GM18870 (cell line): ENCODE data around the gene MAPK4.
"Not testable (repeated sequence)": the region's sequence is repeated elsewhere in the genome, so short reads cannot be mapped to it uniquely, and the experiment has no call there.

Experiments used
- ATAC-seq: cut with Tn5 transposase; IDR thresholded peaks from one replicate; pipeline ENCODE4 v1.9.1; 2021; ENCODE audit warnings: moderate library complexity; ENCODE audit not compliant: unreplicated experiment

MAPK4 gene

DNA sequence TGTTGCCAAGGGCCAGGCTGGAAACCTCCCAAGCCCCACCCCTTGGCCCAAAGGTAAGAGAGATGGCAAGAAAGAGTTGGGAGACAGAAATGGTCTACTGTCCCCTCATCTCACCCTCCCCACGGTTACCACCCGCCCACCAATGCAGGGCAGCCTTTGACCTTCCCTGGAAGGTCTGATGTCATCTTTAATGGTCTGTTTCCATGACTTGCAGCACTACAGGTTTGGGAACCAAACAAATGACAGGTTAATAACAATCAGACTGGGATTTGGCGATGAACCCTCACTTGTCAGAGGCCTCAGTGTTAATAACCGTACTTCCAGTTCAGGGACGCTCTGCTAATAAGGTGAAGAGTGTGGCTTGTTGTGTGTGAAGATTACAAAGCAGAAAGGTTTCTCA, 189.5 kb downstream of the MAPK4 start:
- no peak for ATAC-seq

DNA sequence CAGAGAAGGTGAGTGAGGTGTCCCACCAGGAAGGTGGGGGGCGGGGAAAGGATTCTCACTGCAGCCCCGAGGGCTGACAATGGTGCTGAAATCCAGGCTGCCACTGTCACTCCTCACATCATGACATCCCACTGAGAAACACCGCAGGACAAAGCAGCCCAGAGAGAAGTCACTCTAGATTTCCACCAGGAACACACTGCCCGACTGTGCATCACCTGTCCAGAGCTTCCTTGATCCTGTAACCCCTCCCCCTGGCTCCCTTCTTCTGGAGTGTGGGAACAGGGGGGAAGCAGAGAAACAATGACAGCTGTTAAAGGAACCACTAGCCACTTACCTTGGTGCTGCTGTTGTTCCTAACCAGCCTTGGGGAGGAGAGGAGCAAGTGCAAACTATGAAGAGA, 190.1 kb downstream of the MAPK4 start:
- ATAC-seq: no peak

DNA sequence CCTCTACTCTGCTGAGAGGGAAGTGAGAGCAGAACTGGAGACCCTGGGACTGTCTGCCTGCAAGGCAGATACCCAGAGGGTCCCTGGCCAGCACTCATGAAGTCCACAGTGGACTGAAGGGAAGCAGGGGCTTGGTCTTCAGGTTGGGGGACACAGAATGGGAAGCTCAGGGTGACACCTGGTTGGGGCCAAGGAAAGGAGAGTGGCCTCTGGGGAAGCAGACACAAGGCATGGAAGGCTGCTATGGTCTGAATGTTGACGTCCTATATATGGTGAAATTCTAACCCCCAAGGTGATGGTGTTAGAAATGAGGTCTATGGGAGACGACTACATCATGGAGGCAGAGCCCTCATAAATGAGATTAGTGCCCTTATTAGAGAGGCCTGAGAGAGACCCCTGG, 190.7 kb downstream of the MAPK4 start:
- no peak for ATAC-seq

DNA sequence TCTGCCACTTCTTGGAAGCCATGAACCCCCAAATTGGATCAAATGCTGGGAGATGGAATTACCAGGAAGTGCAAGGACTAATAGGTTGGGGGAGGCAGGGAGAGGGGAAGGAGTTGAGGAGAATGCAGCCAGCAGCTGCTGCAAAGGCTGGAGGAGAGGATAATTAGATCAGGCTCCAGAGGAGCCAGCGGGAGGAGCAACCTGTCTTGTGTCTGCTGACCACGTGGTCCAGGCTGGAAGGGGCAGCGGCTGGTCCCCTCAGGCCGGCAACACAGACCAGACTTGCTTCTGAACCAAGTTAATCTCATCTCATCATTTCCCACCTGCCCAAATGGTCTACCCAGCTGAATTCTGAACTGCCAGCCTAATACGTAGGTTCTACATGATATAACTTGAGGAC, 191.6 kb downstream of the MAPK4 start:
- ATAC-seq: no peak

DNA sequence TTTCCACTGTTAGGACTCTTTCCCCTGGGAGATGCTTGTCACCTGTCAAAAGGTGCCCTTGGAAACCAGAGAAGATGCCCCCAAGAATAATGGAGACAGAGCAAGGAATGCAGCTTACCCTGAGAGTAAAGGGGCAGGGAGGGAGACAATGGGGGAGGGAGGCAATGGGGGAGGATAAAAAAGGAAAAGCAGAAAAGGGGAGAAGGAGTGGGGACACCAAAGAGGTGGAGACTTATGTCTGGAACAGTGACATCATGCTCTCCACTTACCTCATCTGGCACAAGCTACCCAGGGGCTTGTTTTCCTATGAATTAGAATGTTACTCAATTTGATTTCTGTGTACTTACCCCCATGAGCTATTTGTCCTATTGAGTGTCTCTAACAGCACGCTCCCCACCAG, 192.1 kb downstream of the MAPK4 start:
- no peak for ATAC-seq

DNA sequence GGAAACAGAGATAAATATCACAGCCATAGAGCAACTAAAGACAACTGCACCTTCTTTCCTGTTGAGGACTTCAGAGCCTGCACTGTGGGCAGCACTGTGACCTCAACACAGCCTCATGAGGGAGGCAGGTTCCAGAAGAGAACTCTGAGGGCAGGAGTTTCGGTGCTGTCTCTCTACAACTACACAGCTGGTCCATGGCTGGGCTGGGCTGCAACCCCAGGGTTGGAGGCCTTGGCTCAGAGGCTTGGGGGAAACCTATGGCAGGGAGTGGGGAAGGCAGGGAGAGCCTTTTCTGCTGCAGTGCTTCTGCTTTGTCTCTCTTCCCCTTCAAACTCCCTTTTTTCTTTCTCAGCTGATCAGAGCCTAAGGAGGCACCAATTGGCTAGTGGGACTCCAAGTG, 193.4 kb downstream of the MAPK4 start:
- no peak for ATAC-seq

DNA sequence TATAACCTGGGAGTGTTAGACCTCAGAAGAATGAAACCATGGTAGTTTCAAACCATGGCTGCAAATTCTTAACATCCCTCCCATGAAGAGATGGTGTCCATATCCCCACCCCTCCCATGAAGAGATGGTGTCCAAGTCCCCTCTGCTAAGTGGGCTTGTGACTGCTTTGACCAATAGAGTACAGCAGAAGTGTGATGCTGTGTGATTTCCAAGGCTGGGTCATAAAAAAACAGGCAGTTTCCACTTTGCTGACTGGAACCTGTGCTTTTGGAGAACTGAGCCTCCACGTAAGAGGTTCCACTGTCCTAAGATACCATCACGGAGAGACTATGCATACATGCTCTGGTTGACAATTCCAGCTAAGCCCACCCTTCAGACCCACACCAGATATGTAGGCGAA, 194.4 kb downstream of the MAPK4 start:
- ATAC-seq: no peak

DNA sequence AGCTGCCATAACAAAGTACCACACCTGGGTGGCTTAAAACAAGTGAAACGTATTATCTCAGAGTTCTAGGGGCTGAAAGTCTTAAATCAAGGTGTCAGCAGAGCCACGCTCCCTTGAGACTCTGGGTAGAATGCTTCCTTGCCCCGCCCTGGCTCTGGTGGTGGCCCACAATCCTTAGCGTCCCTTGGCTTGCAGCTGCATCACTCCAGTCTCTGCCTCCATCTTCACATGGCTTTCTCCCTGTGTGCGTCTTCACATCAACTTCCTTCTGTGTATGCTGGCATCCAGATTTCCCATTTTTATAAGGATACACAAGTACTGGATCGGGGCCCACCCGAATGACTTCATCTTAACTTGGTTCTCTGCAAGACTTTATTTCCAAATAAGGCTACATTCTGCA, 197.5 kb downstream of the MAPK4 start:
- no peak for ATAC-seq

DNA sequence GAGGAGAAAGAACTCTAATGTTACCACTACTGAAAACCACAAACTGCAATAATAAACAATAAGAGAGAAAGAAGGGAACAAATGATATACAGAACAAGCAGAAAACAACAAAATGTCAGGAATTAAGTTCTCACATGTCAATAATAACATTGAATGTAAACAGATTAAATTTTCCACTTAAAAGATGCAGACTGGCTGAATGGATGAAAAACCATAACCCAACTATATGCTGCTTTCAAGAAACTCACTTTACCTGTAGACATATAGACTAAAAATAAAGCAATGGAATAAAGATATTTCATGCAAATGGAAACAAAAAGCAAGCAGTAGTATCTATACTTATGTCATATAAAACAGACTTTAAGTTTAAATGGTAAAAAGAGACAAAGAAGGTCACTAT, 209.6 kb downstream of the MAPK4 start:
- no peak for ATAC-seq

DNA sequence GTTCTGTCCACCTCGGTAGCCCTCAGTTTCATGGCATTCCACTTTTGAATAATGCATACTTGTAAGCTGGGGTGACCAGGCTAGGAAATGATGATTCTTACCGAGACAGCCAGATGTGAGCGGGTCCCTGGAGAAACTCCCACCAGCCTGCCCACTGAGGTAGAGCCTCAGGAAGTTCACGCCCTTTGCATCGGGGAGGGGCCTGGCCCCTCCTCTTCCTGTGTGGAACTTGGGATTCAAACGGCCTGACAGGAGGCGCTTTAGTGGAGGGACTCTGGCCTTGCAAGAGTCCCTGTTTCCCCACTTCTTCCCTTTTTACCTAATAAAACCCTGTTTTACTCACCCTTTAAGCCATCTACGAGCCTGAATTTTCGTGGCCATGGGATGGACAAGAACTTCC, 215.3 kb downstream of the MAPK4 start:
- no peak for ATAC-seq

DNA sequence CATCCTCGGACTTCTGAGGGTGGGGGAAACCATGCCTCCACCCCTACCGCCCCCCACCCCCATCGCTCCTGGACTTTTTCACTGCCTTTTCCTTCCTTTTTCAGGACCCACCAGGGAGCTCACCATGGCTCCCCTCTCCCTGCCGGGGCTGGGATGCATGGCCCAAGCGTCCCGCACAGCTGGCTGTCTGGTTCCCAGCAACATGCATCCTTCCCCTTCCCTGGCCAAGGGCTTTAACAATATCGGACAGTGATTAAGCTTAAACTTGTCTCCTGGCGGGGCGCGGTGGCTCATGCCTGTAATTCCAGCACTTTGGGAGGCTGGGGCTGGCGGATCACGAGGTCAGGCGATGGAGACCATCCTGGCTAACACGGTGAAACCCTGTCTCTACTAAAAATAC, 215.8 kb downstream of the MAPK4 start:
- no peak for ATAC-seq

DNA sequence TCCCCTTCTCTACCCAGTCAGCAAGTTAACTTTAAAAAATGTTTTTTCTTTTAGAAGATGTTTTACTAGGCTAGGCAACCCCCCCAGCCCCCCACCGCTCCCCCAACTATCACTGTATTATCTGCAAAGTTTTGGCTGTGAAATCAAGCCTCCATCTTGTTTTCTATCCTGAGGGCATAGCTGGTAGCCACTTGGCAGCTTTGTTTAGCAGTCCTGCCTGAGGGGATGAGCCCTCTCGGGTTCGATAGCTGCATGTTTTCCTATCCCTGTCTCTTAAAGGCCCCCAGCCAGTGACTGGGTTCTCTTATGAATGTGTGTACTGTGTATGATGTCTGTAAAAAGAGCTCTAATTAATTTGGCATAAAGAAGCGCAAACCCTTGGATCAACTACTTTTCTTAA, 216.5 kb downstream of the MAPK4 start:
- no peak for ATAC-seq

DNA sequence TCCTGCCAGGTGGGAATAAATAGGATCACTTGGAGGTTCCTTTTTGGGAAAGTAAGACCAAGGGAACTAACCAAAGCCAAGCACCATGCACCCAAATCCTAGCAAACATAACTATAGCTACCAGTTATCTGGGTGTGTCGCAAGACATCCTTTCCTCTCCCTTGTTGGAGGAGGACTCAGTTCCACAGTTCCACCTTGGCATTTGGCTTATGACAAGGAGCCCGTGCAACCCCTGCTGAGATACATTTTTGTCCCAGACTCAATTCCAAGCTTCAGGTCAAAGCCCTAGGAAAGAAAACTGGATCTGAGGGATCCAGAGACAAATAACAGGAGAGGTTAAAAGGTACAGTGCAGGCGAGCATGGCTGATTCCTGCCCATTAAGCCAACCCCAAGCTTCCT, 219.1 kb downstream of the MAPK4 start:
- not testable (repeated sequence) for ATAC-seq
